NCI-H2107 (cell line): ENCODE measurements around the gene SOWAHD.
A peak's percentile ranks its signal among the peaks of the same experiment; 100 is the strongest.
"Not testable (repeated sequence)": the region's sequence is repeated elsewhere in the genome, so short reads cannot be mapped to it uniquely, and the experiment has no call there.

ENCODE experiments used
- DNase-seq: peaks from one replicate; lab custom pipeline; 2025; lab: John Stamatoyannopoulos, UW

SOWAHD gene, protein sequence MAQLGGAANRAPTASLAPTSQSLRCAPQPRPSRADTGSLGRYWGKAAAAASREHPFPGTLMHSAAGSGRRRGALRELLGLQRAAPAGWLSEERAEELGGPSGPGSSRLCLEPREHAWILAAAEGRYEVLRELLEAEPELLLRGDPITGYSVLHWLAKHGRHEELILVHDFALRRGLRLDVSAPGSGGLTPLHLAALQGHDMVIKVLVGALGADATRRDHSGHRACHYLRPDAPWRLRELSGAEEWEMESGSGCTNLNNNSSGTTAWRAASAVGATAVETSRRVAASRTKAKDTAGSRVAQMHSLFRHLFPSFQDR

DNA sequence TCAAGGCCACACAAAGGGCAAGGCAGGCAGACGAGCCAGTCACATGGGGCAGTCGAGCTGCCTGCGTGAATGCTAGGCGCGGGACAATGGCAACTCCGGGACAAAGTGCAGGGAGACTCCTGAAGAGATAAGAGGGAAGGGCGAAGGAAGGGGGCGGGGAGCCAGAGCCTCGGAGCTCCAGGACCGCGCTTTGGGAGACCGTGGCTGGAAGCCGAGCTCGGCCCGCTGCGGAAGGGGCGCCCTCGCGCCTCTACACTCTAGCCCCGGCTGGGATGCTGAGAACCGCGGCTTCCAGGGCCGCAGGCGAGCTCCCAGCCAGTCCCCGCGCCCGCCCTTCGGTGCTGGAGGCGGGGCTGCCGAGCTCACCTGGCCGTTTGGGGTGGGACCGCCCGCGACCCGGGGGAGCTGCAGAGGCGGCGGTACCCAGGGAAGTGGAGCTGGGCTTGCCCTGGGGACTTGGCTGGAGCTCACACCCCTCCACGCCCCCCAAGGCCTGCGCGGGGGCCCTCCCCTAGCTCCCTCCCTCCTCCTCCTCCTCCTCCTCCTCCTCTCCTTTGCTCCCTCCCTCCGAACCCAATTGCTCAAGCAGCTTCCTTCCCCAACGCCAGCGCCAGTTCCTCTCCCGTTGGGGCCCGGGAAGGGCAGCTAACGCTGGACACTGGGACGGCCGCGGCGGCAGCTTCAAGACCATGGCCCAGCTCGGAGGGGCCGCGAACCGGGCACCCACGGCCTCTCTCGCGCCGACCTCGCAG, at the start of gene SOWAHD:
Gene SOWAHD, plus strand, starts transcription at position 610 of the 752 bp plus-strand sequence. Its CDS starts 80 bp downstream, at position 690.
- DNase-seq: no peak

DNA sequence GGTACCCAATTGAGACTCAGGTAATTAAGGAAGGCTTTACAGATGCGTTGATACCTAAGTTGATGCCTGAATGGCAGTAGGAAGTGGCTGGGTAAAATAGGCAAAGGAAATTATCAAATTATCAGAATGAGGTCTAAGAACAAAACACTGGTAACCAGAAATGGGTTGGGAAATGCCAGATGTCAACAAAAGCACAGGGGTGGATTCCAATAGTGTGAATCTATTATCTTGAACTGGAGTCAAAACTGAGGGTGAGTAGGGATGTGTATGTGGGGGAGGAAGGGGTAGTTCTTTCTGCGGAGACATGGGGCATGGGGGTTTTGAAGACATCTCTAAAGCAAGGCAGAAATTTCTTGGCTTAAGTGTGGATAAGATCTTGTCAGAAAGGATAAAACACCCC, 49.5 kb upstream of the SOWAHD start:
- DNase-seq: no peak

DNA sequence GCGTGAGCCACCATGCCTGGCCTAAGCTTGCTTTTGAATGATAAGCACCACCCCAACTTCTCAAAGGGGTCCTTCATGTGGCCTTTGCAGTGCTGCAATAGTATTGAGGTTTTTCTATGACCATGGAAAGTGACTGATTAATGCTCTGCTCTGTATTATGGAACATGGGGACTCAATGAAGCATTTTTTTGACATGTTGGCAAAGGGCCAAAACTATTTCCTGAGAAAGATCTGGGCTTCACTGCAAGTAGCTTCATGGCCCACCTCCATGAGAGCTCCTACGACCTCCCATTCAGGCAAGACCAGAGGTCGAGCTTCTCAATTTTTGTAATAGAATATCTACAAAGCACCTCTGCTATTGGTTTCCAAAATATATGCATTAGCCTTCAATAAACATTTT, 48.8 kb upstream of the SOWAHD start:
- DNase-seq: no peak

DNA sequence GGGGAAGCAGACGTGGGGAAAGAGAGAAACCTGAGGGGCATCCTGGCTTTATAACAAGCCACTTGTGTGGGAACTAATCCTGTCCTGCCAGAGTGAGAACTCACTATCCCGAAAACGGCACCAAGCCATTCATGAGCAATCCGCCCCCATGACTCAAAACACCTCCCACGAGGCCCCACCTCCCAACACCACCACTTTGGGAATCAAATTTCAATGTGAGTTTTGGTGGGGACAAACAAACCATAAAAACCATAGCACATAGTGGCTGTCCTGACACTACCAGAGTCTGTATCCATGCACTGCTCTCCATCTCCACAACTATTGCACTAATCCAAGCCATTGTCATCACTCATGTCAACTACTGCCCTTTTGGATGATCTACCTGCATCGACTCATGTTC, 36.9 kb upstream of the SOWAHD start:
- DNase-seq: no peak

DNA sequence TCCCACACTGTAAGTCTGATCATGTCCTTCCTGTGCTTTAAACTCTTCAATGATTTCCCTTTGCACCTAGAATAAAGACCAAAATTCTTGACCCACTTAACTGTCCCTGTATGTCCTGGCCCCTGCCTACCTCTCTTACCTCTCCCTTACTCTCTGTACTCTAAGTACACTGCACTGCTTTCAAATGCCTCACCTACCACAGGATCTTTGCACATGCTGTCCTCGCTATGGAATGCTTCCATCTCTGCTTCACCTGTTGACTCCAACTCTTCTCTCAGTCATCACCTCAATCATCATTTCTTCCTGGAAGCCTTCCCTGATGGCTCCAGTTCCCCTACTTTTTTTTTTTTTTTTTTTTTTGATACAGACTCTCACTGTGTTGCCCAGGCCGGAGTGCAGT, 36.5 kb upstream of the SOWAHD start:
- no peak for DNase-seq

DNA sequence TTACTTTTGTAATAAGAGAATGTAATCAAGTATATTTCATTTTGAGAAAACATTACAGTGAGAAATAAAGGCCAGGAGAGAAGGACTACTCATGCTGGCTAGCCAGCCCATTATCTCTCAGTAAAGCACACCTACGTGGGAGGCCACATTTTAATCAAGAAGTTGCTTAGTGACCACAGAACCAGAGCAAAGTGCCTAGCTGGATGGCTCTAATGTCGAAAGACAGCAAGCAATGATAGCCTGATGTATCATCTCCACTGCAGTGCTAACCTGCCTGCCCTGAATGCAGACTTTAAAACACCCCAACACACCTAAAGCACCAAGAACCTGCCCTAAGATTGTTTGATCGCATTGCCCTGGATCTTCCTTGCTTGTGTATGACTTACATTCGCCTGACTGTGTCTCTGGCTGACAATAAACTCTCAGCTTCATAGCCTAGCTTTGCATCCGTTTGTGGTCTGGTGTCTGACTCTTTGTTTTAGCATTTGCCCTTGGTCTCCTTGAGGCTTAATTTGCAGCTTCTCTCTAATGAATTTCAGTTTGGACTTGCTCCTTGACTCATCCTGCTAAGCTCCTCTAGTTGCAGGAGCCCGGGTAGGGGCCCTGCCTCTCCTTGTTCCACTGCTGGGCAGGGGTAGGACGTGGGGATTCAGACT, 31.4 kb upstream of the SOWAHD start:
- no peak for DNase-seq

DNA sequence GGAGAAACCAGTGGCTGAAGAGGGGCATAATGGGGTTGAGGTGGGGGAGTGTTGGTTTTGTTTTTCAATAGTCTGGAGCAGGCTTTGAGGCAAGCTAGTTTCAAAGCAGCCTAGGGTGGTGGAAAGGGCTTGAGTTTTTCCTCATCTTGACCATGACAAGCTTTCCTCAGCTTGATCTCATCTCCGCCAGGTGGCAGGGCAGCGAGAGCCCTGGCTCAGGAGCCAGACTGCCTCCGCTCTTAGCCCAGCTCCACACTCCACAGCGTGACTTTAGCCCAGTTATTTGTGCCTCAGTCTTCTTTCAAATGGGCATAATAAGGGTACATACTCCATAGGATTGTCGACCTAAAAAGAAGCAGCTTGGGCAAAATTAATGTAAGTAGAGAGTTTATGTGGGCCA, 29.9 kb upstream of the SOWAHD start:
- DNase-seq: no peak

DNA sequence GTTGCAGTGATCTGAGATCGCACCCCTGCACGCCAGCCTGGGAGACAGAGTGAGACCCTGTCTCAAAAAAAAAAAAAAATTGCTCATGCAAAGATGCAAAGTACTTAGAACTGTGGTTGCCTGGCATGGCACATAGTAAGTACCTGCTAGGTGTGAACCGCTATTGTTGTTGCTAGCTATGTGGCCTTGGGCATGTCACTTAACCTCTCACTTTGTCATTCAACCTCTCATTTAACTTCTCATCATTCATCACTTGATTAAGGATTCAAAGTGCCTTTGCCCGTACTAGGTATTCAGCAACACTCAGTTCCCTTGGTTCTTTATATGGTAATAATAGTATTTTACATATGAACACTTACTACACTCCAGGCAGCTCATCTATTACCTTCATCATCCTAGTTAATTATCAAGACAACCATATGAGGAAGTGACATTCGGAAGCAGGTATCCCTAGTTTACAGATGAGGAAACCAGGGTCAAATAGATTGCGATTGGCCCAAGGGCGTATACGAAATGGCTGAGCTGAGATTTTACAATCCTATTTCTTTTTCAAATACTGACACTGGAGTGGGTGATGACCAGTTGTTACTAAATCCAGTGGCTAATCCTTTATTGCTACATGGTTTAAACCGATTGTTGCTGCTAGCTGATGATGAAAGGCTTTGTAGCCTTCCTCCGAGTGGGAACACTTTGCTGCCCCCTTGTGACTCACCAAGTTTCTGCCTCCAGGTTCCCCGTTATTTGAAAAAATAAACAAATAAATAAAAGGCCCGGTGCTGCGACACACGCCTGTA, 28.8 kb upstream of the SOWAHD start:
- DNase-seq: peak; percentile 30

DNA sequence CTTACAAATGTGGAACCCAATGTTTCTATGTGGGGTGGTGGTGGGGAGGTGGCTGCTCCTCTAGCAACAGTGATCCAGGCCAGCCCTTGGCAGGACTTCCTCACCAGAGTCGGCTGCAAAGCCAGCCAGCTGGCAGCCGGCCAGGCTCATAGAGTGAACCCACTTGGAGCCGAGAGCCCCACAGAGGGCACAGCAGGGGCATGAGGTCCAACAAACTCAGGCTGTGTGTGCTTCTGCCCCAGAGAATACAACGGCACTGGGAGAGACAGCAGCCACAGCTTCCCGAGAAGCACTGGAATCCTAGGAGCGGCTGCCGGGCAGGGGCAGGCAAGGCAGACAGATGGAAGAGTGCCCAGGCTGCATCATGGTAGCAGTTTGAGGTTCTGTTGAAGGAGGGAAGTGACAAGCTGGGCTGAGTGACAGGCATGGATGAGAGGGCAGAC, 23.5 kb upstream of the SOWAHD start:
- peak; percentile 18 for DNase-seq

DNA sequence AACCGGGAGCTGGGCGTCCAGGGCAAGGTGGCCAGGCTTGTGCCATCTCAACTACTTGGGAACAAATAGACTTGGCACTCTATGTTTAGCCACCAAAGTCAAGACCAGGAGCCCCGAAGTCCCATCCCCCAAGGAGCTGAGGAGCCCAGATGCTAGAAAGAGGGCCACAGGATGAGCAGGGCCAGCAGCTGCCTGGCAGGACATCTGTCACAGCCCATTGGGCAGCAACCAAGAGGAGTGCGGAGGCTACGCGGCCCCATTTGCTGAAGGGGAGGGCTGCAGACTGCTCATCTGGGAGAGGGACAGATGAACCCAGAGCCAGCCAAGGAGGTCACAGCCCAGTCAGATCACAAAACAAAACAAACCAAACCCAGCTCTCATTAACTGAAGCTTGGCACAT, 22.9 kb upstream of the SOWAHD start:
- no peak for DNase-seq

DNA sequence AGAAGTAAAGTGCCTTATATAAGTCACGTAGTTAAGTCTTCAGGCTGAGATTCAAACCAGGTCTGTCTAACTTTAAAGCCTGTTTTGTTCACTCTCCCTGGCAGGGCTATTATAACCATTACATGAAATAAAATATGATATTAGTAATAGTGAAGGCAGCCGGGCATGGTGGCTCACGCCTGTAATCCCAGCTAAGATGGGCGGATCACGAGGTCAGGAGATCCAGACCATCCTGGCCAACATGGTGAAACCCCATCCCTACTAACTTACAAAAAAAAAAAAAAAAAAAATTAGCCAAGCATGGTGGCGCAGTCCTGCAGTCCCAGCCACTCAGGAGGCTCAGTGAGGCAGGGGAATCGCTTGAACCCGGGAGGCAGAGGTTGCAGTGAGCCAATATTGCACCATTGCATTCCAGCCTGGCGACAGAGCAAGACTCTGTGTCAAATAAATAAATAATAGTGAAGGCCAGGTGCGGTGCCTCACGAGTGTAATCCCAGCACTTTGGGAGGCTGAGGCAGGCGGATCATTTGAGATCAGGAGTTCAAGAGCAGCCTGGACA, 22.1 kb upstream of the SOWAHD start:
- no peak for DNase-seq

DNA sequence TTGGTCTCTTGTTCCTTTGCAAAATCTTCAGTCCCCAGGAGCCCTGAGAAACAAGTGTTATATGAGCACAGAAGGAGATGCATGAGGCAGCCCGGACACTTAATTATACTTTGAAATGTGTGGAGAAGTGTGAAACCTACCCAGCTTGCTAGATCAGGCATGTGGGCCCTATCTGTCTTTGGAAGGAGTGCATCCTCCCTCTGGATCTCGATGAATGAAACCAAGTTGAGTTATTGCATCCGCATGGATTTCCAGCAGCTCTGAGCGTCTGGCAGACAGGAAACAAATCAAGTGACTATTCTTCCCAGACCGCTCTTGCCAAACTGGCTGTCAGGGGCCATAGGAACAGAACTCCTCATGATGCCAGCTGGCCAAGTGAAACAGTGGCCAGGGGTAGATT, 19.6 kb upstream of the SOWAHD start:
- DNase-seq: no peak

DNA sequence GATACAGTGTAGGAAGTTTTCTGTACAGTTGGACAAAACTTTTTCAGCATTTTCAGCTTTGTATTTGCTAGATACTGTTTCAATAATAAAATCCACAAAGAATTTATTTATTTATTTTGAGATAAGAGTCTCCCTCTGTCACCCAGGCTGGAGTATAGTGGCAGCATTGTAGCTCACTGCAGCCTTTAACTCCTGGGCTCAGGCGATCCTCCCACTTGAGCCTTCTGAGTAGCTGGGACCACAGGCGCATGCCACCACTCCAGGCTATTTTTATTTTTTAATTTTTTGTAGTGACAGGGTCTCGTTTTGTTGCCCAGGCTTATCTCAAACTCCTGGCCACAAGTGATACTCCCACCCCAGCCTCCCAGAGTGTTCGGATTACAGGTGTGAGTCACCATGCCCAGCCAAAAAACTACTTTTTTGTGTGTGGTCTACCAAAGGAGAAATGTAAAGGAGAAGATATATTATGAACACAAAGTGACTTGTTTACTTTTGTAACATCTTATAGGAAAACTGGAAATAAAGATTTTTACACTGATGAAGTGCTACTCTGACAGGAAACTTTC, 13.0 kb upstream of the SOWAHD start:
- DNase-seq: no peak

DNA sequence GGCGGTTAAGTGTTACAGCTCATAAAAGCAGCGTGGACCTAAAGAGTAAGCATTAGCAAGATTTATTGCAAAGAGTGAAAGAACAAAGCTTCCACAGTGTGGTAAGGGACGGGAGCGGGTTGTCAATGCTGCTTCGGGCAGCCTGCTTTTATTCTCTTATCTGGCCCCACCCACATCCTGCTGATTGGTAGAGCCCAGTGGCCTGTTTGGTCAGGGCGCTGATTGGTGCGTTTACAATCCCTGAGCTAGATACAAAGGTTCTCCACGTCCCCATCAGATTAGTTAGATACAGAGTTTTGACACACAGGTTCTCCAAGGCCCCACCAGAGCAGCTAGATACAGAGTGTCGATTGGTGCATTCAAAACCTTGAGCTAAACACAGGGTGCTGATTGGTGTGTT, 8.3 kb upstream of the SOWAHD start:
- DNase-seq: not testable (repeated sequence)

DNA sequence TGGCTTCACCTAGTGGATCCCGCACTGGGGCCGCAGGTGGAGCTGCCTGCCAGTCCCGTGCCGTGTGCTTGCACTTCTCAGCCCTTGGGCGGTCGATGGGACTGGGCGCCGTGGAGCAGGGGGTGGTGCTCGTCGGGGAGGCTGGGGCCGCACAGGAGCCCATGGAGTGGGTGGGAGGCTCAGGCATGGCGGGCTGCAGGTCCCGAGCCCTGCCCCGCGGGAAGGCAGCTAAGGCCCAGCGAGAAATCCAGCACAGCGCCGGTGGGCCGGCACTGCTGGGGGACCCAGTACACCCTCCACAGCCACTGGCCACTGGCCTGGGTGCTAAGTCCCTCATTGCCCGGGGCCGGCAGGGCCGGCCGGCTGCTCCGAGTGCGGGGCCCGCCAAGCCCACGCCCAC, 7.6 kb upstream of the SOWAHD start:
- not testable (repeated sequence) for DNase-seq

DNA sequence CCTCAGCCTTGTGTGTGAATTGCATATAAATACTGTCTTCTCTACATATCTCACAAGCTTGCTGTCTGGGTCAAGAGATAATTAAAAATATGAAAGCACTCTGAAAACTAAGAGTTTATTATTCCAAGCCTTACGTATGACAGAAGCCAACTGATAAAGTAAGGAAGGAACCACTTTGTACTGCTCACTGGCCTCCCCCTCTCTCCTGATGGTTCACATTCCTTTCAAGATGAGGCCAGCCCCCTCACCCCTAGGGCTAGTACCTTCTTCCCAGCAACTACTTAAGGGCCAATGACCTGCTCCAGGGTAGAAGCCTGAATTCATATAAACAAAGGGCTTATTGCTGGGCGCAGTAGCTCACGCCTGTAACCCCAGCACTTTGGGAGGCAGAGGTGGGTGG, 5.4 kb upstream of the SOWAHD start:
- no peak for DNase-seq

DNA sequence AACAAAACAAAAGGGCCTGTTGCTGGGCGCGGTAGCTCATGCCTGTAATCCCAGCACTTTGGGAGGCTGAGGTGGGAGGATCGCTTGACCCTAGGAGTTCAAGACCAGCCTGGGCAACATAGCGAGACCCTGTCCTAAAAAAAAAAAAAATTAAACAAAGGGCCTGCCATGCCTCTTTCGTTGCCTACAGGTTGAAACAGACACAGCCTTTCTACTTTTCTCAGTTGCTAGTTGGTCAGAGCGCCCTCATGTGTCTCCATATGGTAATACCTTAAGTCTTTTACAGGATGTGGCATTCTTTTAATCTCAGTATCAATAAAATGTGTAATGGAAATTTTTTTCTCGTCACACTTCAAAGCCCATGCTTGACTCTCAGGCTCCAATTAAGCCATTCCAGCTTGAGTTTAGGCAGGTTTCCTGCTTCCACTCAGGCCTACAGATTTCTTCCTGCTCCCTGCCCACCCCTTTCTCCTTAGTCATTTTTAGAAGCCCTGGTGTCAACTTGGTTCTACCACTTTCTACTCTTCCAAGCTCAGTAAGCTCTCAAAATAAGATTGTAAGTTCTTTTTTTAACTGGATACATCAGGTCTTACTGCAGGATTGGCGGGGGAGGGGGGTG, 4.6 kb upstream of the SOWAHD start:
- DNase-seq: peak; percentile 28

DNA sequence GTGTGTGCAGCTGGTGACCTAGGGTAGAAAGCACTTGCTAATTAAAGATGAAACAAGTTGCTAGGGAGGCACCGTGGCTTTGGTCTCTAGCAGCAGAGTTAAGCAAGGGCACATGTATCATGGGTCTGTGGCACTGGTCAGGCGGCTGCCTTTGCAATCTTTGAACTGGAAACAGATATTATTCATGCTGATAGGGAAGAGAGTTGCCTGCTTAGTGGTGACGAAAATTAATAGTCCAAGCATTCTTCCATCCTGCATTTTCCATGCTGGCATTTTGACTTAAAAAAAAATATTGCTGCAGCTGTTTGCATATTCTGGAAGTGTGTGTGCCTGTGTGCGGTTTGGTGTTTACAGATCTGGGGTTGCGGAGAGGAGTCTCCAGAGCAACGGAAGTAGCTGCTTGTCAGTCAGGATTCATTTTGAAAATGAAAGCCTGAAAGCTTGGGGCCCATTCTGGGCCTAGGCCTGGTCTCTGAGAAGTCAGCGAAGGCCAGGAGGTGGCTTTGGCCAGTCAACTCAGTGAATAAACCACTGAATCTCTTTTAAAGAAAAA, 2.3 kb upstream of the SOWAHD start:
- no peak for DNase-seq

DNA sequence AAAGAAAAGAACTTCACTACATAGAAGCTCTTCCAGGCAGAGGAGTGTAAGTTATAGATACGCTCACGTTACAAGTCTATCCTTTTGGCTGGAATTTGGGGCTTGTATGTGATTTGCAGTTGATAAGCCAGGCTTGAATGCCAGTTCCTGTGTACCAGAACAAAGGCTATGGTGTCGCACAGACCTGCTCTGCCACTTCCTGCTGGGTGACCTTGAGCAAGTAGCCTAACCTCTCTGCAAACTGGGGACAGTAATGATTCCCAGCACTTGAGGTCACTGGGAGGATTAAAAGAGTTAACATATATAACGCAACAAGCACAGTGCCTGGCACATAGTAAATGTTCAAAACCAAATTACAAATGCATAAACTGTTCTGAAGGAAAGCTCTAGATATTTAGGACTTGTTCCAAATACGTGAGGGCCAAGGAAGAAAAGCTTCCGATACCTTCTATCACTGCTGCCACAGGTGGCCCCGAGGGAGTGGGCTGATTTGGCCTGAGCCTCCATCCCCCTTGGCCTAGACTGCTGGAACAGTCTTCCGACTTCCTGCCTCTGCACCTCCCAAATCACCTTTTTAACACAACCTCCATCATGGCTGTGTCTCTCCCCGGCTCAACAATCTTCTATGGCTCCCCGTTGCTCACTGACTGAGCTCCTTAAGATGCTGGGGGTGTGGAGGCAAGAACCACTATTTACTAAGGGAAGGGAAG, 1.3 kb upstream of the SOWAHD start:
- DNase-seq: no peak

DNA sequence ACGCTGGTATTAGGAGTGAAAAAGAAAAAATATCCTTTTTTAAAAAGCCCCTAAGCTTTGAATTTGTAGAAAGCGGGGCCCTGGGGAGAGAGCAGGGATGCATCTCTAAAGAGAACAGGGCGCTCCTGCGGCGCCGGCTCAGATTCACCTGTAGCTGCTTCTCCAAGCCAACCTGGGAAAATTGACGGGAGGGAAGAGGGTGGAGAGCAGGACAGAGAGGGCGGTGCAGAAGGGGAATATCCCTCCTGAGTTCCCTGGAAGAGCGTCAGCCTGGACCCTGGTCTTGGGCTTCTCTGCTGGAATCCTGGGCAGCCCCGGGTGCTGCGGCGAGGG, 776 bp upstream of the SOWAHD start:
- DNase-seq: no peak
